HG03439 (cell line): ENCODE results near the gene NGB.
"Not testable (repeated sequence)": the region's sequence is repeated elsewhere in the genome, so short reads cannot be mapped to it uniquely, and the experiment has no call there.

Experiments used
- ATAC-seq: cut with Tn5 transposase; IDR thresholded peaks from one replicate; pipeline ENCODE4 v1.9.1; 2021; ENCODE audit warnings: mild to moderate bottlenecking, moderate library complexity; ENCODE audit not compliant: unreplicated experiment

Gene NGB

GRCh38 chr14:77296906-77297305 is 25.9 kb upstream of the NGB start:
- no peak for ATAC-seq

- ATAC-seq: no peak
Measured at GRCh38 chr14:77296155-77296554, 25.1 kb upstream of the NGB start.

DNA sequence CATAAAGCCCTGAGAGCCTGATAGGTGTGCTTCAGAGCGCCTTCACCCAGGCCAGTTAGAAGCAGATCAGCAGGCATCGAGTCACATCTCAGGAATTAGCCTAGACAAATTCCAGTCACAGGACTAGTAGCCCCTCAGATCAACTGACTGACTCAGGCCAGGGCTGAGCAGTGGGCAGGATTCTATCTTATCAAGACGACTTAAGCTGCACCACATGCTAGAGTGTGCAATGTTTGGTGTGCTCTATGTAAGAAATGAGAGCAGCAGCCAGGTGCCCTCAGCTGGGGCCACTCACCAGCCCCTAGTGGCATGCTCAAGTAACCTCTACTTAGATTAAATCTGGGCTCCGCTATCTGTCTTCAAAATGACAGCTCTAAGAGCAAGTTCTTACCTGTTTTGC is 19.7 kb upstream of the NGB start:
- ATAC-seq: no peak

- no peak for ATAC-seq
Measured at GRCh38 chr14:77286576-77286975, 15.6 kb upstream of the NGB start.

DNA sequence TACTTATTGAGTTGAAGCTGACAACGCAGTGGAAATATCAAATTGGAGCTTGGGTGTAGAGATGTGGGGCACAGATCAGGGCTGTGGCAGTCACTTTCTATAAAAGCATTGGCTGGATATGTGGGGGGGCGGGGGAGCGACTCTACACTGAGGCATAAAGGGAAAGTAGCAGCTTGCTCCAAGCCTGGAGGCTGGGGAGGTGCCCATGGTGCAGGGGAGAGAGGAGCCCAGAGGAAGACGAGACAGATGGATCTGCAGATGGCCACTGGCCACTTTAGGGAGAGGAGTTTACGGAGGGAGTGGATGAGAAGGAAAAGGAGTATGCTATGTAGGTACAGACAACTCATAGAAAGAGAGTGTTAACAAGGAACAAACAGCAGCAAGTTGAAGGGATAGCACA is 13.5 kb upstream of the NGB start:
- no peak for ATAC-seq

- no peak for ATAC-seq
Measured at GRCh38 chr14:77284066-77284465, 13.1 kb upstream of the NGB start.

GRCh38 chr14:77281852-77282410 is 10.9 kb upstream of the NGB start:
- no peak for ATAC-seq

- not testable (repeated sequence) for ATAC-seq
Measured at GRCh38 chr14:77280921-77281320, 9.9 kb upstream of the NGB start.

- no peak for ATAC-seq
Measured at GRCh38 chr14:77279719-77280118, 8.7 kb upstream of the NGB start.

DNA sequence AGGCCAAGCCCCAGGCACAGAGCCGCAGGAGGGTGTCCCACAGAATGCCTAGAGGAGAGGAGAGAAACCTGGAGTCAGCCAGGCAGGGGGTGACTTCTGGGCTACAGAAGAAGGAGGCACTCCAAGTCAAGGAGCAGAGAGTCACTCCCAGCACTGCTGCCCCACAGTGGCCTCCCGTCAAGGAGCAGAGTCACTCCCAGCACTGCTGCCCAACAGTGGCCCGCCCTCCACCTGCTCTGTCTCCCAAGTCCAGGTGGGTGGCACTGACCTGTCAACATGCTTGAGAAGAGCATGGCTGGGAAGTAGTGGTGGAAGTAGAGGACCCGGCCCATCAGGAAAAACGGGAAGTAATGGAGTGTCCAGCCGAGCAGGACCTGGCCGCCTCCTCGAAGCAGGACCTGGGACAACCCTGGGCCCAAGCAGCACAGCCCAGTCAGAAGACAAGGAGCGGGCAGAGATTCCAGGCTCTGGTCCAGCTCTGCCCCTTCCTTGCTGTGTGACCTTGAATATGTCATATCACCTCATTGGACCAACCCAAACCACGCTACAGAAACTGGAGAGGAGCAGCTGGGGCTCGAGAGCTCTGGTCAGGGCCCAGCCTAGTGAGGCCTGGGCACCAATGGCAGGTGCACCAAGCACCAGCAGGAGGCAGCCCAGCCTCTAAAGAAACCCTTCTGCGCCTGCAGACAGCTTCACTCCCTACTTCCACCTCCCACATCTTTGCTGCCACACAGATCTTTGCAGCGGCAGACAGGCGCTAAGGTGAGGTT is 7.6 kb upstream of the NGB start:
- ATAC-seq: no peak

GRCh38 chr14:77276959-77277358 is 6.0 kb upstream of the NGB start:
- no peak for ATAC-seq

GRCh38 chr14:77276295-77276935 is 5.4 kb upstream of the NGB start:
- ATAC-seq: no peak

DNA sequence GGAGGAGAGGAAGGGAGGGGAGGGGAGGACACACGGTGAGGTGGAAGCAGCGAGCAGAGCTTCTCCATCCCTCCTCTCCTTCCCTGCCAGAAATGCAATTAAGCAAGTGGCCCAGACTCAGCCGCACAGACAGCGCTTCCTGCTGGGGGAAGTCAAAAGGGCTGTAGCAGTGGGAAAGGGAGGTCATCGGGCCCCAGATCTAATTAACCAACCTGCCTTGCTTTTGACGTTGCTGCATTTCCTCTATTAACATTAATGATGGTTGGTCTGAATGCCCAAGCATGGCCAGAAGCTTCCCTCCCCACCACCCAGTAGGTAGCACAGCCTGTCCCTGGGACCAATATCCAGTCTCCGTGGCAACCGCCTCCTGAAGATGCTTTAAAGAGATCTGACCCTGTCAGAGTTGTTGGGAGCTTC is 4.6 kb upstream of the NGB start:
- ATAC-seq: no peak

DNA sequence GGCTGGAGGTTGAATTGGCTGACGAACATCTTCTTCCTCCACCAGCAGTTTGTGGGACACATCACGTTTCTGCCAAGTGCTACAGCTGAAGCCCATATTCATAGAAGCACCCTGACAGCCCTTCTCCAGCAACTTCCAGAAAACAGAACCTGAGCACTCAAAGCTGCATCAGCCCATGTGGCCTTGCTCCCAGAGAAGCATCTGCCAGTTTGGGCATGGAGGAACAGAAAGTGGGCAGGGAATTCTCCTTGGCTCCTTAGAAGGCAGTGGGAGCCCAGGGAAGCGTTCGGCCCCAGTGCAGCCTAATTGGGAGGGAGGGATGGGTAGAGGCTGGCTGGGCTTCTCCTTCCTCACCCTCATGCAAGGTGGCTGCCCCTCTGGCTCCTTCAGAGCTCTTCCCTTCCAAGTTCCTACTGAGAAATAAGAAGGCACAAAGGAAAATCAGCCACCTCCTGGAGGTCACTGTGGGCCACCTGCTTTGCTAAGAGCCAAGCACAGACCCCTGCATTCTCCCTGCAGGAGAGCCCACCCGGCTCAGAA is 4.1 kb upstream of the NGB start:
- ATAC-seq: no peak

DNA sequence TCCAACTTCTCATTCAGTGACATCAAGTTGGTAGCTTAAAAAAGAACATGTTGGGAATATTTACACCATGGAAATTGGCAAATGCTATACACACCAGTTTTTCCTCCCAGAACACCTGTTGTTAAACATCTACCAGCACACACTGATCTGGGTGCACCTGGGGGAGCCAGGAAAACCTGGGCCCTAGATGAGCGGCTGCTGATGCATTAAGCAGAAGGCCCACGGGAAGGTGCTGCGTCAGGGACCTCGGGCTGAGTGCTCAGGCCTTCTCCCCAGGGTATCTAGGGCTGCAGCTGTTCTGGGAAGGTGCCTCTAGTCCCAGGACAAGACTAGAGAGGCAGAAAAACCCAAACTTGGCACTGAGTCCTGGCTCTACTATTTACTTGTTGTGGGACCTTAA is 2.8 kb upstream of the NGB start:
- ATAC-seq: no peak

- no peak for ATAC-seq
Measured at GRCh38 chr14:77272261-77272660, 1.3 kb upstream of the NGB start.

- no peak for ATAC-seq
Measured at GRCh38 chr14:77270361-77271112, 469 bp downstream of the NGB start.

- ATAC-seq: no peak
Measured at GRCh38 chr14:77268989-77269600, 1.9 kb downstream of the NGB start.

GRCh38 chr14:77267937-77268699 is 2.9 kb downstream of the NGB start:
- ATAC-seq: no peak

DNA sequence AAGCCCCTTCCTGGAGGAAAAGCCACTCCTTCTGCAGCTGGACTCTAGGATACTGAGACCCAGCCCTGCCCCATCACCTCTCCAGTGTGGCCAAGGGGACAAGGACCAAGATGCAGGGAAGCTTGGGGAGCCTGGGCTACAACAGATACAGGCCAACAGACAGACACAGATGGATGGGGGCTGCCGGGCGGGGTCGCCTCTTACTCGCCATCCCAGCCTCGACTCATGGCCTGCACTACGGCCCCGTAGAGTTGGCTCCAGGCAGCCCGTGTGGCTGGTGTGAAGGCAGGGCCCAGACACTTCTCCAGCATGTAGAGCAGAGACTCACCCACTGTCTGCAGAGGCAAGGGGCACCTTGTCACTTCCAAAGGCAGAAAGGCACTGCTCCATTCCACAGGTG is 4.7 kb downstream of the NGB start:
- no peak for ATAC-seq
